OCI-LY3 (cell line): Measurements from ENCODE around the gene PLCB1.

Experiments
- H2AFZ ChIP-seq: fragments of 200-600, 300-600 bp; shearing (Covaris generic); 2 replicates; pipeline ENCODE4 v1.6.0; 2014; ENCODE audit warnings: antibody characterized with exemption, low read depth, low read length
- H3K27ac ChIP-seq: fragments of 200-600, 300-600 bp; sonication (generic); 2 replicates; pipeline ENCODE4 v1.5.1; 2014; ENCODE audit warnings: mild to moderate bottlenecking, low read length, moderate library complexity, mixed read lengths
- H3K27me3 ChIP-seq: fragments of 200-600, 300-600 bp; sonication (generic); 2 replicates; pipeline ENCODE4 v1.6.1; 2014; ENCODE audit warnings: low read depth, low read length, mixed read lengths
- H3K36me3 ChIP-seq: fragments of 200-600, 300-600 bp; sonication (generic); replicated peaks from 2 replicates; pipeline ENCODE3; 2014; ENCODE audit warnings: low read depth, low read length, mixed read lengths
- H3K4me1 ChIP-seq: fragments of 300-600, 200-600 bp; sonication (generic); 2 replicates; pipeline ENCODE4 v1.6.1; 2014; ENCODE audit warnings: low read length, mixed read lengths
- H3K4me2 ChIP-seq: fragments of 200-600, 300-600 bp; sonication (generic); 2 replicates; pipeline ENCODE4 v1.6.1; 2014; ENCODE audit warnings: low read length, mixed read lengths
- H3K4me3 ChIP-seq: fragments of 300-600, 200-600 bp; sonication (generic); 2 replicates; pipeline ENCODE4 v1.5.1; 2014; ENCODE audit warnings: antibody characterized with exemption, mild to moderate bottlenecking, low read length, moderate library complexity
- H3K79me2 ChIP-seq: fragments of 300-600, 200-600 bp; shearing (Covaris generic); 2 replicates; pipeline ENCODE4 v1.6.1; 2014; ENCODE audit warnings: mild to moderate bottlenecking, low read length, mixed read lengths
- H3K9ac ChIP-seq: fragments of 300-600, 200-600 bp; shearing (Covaris generic); 2 replicates; pipeline ENCODE4 v1.6.0; 2014; ENCODE audit warnings: mild to moderate bottlenecking, low read length, moderate library complexity
- H3K9me3 ChIP-seq: fragments of 200-600, 300-600 bp; shearing (Covaris generic); 2 replicates; pipeline ENCODE4 v1.6.1; 2014; ENCODE audit warnings: low read length, mixed read lengths; ENCODE audit not compliant: insufficient read depth
- H4K20me1 ChIP-seq: fragments of 200-600, 300-600 bp; sonication (generic); 2 replicates; pipeline ENCODE4 v1.6.1; 2016; ENCODE audit warnings: low read length, mixed read lengths; ENCODE audit not compliant: insufficient read depth
- EZH2phosphoT487 ChIP-seq: fragments of 200-600 bp; shearing (Covaris generic); IDR thresholded peaks from 2 replicates; pipeline ENCODE4 v1.6.1; 2018; ENCODE audit warnings: antibody characterized with exemption, mixed run types, low read depth
- TF ChIP-seq, protein P1 (sequence below): fragments of 200-600, 300-600 bp; sonication (generic); IDR thresholded peaks from 2 replicates; pipeline ENCODE4 v1.5.1; 2014; ENCODE audit warnings: antibody characterized with exemption, low read length, low read depth

PLCB1 gene

DNA sequence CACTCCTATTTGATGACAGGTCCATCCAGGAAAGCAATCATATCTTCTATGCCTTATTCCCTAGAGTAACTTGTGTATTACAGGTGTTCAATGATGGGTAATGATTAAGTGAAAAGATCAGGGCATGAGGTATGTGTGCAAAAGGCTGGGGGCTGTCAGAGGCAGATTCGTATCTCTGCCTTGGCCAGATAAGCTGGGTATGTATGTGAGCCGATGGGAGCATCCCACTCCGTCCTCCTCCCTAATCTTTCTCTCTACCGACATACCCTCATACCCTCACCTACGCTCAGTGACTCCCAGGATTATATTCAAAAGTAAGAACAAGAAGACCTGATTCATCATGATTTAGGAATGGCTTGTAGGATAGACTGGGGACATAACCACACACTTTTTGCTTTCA, 238.7 kb downstream of the PLCB1 start:
- TF ChIP-seq, protein P1, sequence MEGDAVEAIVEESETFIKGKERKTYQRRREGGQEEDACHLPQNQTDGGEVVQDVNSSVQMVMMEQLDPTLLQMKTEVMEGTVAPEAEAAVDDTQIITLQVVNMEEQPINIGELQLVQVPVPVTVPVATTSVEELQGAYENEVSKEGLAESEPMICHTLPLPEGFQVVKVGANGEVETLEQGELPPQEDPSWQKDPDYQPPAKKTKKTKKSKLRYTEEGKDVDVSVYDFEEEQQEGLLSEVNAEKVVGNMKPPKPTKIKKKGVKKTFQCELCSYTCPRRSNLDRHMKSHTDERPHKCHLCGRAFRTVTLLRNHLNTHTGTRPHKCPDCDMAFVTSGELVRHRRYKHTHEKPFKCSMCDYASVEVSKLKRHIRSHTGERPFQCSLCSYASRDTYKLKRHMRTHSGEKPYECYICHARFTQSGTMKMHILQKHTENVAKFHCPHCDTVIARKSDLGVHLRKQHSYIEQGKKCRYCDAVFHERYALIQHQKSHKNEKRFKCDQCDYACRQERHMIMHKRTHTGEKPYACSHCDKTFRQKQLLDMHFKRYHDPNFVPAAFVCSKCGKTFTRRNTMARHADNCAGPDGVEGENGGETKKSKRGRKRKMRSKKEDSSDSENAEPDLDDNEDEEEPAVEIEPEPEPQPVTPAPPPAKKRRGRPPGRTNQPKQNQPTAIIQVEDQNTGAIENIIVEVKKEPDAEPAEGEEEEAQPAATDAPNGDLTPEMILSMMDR: no peak
- no peak for TF ChIP-seq EZH2phosphoT487
- Histone ChIP-seq H3K4me3 (no peak overlapping the region), H3K79me2 (no peaks in the 10 kb centered on the region), H2AFZ (no peak overlapping the region), H3K36me3 (no peaks in the 10 kb centered on the region), H3K9me3 (no peaks in the 10 kb centered on the region), H3K27ac (no peak overlapping the region), H3K4me1 (no peaks in the 10 kb centered on the region), H3K4me2 (no peak overlapping the region), H3K9ac (no peak overlapping the region), H4K20me1 (no peaks in the 10 kb centered on the region), H3K27me3 (peaks cover 20% of the 10 kb centered on the region; the same call in 1 of the 2 replicates)

DNA sequence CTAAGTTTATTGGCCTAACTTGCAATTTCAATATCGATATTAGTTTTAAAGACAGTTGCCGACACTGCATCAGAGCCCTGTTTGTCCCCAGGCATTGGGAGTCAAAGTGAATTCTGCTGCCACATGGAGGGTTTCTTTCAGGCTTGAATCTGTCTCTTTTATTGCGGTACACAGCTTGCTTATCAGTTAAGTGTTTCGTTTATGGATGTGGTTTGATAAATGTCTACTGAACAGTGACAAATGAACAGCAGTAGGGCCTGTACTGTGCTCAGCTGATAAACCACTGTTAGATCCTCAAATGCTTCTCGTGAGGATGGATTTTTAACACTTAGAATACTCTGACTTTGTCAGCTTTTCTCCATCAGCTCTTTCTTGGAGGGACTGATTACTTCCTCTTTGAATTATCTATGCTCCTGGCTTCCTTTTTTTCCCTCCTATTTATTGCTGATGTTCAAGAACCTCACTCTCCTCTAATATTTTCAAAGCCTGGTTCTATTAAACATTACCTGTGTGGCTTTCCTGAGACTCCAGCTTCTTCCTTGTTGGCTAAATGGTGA, 240.8 kb downstream of the PLCB1 start:
- no peaks in the 10 kb centered on the region for H4K20me1 ChIP-seq
- peaks cover 8% of the 10 kb centered on the region; the same call in 1 of the 2 replicates for H3K27me3 ChIP-seq
- TF ChIP-seq, protein P1: no peak
- no peak for TF ChIP-seq EZH2phosphoT487
- H3K27ac ChIP-seq: no peak overlapping the region
- no peak overlapping the region for H3K4me2 ChIP-seq
- no peaks in the 10 kb centered on the region for H3K4me1 ChIP-seq
- no peaks in the 10 kb centered on the region for H3K9me3 ChIP-seq
- no peak overlapping the region for H2AFZ ChIP-seq
- H3K9ac ChIP-seq: no peak overlapping the region
- H3K36me3 ChIP-seq: no peaks in the 10 kb centered on the region
- no peak overlapping the region for H3K4me3 ChIP-seq
- no peaks in the 10 kb centered on the region for H3K79me2 ChIP-seq

GRCh38 chr20:8373579-8373978, 241.5 kb downstream of the PLCB1 start:
- no peaks in the 10 kb centered on the region for H4K20me1 ChIP-seq
- H3K9me3 ChIP-seq: no peaks in the 10 kb centered on the region
- no peak overlapping the region for H2AFZ ChIP-seq
- no peak overlapping the region for H3K4me2 ChIP-seq
- no peak overlapping the region for H3K4me3 ChIP-seq
- no peak overlapping the region for H3K27ac ChIP-seq
- no peaks in the 10 kb centered on the region for H3K4me1 ChIP-seq
- no peaks in the 10 kb centered on the region for H3K79me2 ChIP-seq
- TF ChIP-seq, protein P1: no peak
- TF ChIP-seq EZH2phosphoT487: no peak
- H3K36me3 ChIP-seq: no peaks in the 10 kb centered on the region
- no peak overlapping the region for H3K9ac ChIP-seq
- 0 out of 2 replicates have a peak, but pooled peaks cover 7% of the 10 kb centered on the region for H3K27me3 ChIP-seq

GRCh38 chr20:8375898-8376297, 243.8 kb downstream of the PLCB1 start:
- TF ChIP-seq, protein P1: no peak
- TF ChIP-seq EZH2phosphoT487: no peak
- no peaks in the 10 kb centered on the region for H3K9me3 ChIP-seq
- no peaks in the 10 kb centered on the region for H4K20me1 ChIP-seq
- no peak overlapping the region for H3K27ac ChIP-seq
- no peak overlapping the region for H3K4me3 ChIP-seq
- no peak overlapping the region for H2AFZ ChIP-seq
- no peak overlapping the region for H3K9ac ChIP-seq
- no peak overlapping the region for H3K4me2 ChIP-seq
- no peaks in the 10 kb centered on the region for H3K36me3 ChIP-seq
- H3K4me1 ChIP-seq: no peaks in the 10 kb centered on the region
- 0 out of 2 replicates have a peak, but pooled peaks cover 1% of the 10 kb centered on the region for H3K27me3 ChIP-seq
- no peaks in the 10 kb centered on the region for H3K79me2 ChIP-seq
